K562 (cell line): ENCODE data around the gene NODAL. TPM values are rescaled to one million over a fixed set of nuclear protein-coding genes. Genes with fewer than 3 reads are reported as not detected.

Source experiments
- ARID1B ChIP-seq: fragments of 450-650 bp; IDR thresholded peaks from 2 replicates; pipeline ENCODE4 v1.6.1; 2016; ENCODE audit warnings: antibody characterized with exemption, mild to moderate bottlenecking, inconsistent platforms
- CBX1 ChIP-seq: sonication (generic); IDR thresholded peaks from 2 replicates; pipeline ENCODE4 v1.6.1; 2016; ENCODE audit warnings: antibody characterized with exemption, low read depth, mild to moderate bottlenecking
- CHCHD3 ChIP-seq: fragments of 250-450 bp; sonication (Bioruptor Pico); IDR thresholded peaks from 2 replicates; pipeline ENCODE4 v2.1.2; 2022; ENCODE audit warnings: mild to moderate bottlenecking
- FIP1L1 ChIP-seq: fragments of 200-400 bp; formaldehyde crosslinking; IDR thresholded peaks from 2 replicates; pipeline ENCODE4 v1.6.1; 2018; ENCODE audit warnings: mild to moderate bottlenecking, low read depth, low read length; ENCODE audit not compliant: poor library complexity, severe bottlenecking
- KAT8 ChIP-seq: fragments of 450-650 bp; IDR thresholded peaks from 2 replicates; pipeline ENCODE4 v1.6.1; 2016; ENCODE audit warnings: low read depth, mild to moderate bottlenecking
- RAD21 ChIP-seq, 2 experiments: fragments of 250-450 bp in 1 of 2; fragments of 450-650 bp in 1 of 2; sonication (Bioruptor Pico) in 1 of 2; formaldehyde crosslinking in 1 of 2; IDR thresholded peaks in 1 of 2; conservative IDR thresholded peaks in 1 of 2; 2 replicates each; pipeline versions ENCODE4 v1.4.0 to v1.8.0; 2020 to 2022; ENCODE audit warnings: mild to moderate bottlenecking in 2 of 2, moderate library complexity in 1 of 2
- RBBP5 ChIP-seq: fragments of 200-600 bp; sonication (generic); IDR thresholded peaks from 2 replicates; pipeline ENCODE4 v1.6.1; 2012; ENCODE audit warnings: borderline replicate concordance, mild to moderate bottlenecking, low read length, control low read depth, inconsistent platforms; ENCODE audit not compliant: insufficient read depth, poor library complexity, severe bottlenecking
- RBM14 ChIP-seq: fragments of 200-400 bp; formaldehyde crosslinking; IDR thresholded peaks from 2 replicates; pipeline ENCODE4 v1.6.1; 2018; ENCODE audit warnings: low read depth, mild to moderate bottlenecking, low read length, moderate library complexity, borderline replicate concordance; ENCODE audit not compliant: insufficient read depth
- SMAD3 ChIP-seq: fragments of 450-650 bp; formaldehyde crosslinking; conservative IDR thresholded peaks from 2 replicates; pipeline ENCODE4 v1.4.0; 2020; ENCODE audit warnings: mild to moderate bottlenecking
- SP1 ChIP-seq: sonication (generic); formaldehyde crosslinking; IDR thresholded peaks from 2 replicates; pipeline ENCODE4 v1.8.1; 2022; ENCODE audit warnings: mild to moderate bottlenecking, missing genetic modification reagents
- SRSF3 ChIP-seq: fragments of 200-400 bp; formaldehyde crosslinking; IDR thresholded peaks from 2 replicates; pipeline ENCODE4 v1.6.1; 2016; ENCODE audit warnings: mild to moderate bottlenecking, low read length, moderate library complexity; ENCODE audit not compliant: insufficient read depth
- STAG1 ChIP-seq: sonication (generic); formaldehyde crosslinking; IDR thresholded peaks from 2 replicates; pipeline ENCODE4 v1.5.0; 2020; ENCODE audit warnings: missing genetic modification reagents, borderline replicate concordance
- TEAD4 ChIP-seq, 2 experiments: sonication (generic) in 1 of 2; formaldehyde crosslinking in 1 of 2; IDR thresholded peaks; 2 replicates each; pipeline versions ENCODE4 v1.6.1 to v1.8.0; 2012 to 2022; ENCODE audit warnings: borderline replicate concordance in 1 of 2, inconsistent platforms in 1 of 2, low read length in 1 of 2, mild to moderate bottlenecking in 1 of 2, missing genetic modification reagents in 1 of 2
- TOE1 ChIP-seq, 2 experiments: fragments of 450-650 bp in 1 of 2; sonication (generic) in 1 of 2; formaldehyde crosslinking in 1 of 2; IDR thresholded peaks; 2 replicates each; pipeline versions ENCODE4 v1.7.1 to v1.8.0; 2016 to 2022; ENCODE audit warnings: borderline replicate concordance in 2 of 2, mild to moderate bottlenecking in 2 of 2, antibody characterized with exemption in 1 of 2, inconsistent platforms in 1 of 2, low read depth in 1 of 2, missing genetic modification reagents in 1 of 2, moderate library complexity in 1 of 2
- TSC22D4 ChIP-seq: fragments of 450-650 bp; IDR thresholded peaks from 2 replicates; pipeline ENCODE4 v1.6.1; 2016; ENCODE audit warnings: missing genetic modification characterization, missing biosample characterization, control low read depth
- YBX1 ChIP-seq: fragments of 450-650 bp; IDR thresholded peaks from 2 replicates; pipeline ENCODE4 v1.7.1; 2016; ENCODE audit warnings: mild to moderate bottlenecking
- ZC3H11A ChIP-seq: IDR thresholded peaks from 2 replicates; pipeline ENCODE4 v1.6.1; 2012; ENCODE audit warnings: low read depth, low read length, improper control_type of control experiment
- ZNF224 ChIP-seq: sonication (generic); formaldehyde crosslinking; IDR thresholded peaks from 2 replicates; pipeline ENCODE4 v1.8.0; 2022; ENCODE audit warnings: mild to moderate bottlenecking, missing genetic modification reagents
- ZNF324 ChIP-seq: fragments of 250-450 bp; sonication (Bioruptor Pico); IDR thresholded peaks from 2 replicates; pipeline ENCODE4 v1.4.0; 2020; ENCODE audit warnings: mild to moderate bottlenecking
- ZNF551 ChIP-seq: fragments of 250-450 bp; sonication (Bioruptor Pico); IDR thresholded peaks from 2 replicates; pipeline ENCODE4 v1.5.0; 2021; ENCODE audit warnings: mild to moderate bottlenecking, moderate library complexity
- ZNF644 ChIP-seq: fragments of 200-800 bp; sonication (Bioruptor generic); IDR thresholded peaks from 2 replicates; pipeline ENCODE4 v1.6.1; 2016; ENCODE audit warnings: low read depth, missing genetic modification characterization, missing compliant biosample characterization
- ZNF695 ChIP-seq: fragments of 450-650 bp; formaldehyde crosslinking; IDR thresholded peaks from 2 replicates; pipeline ENCODE4 v1.4.0; 2020; ENCODE audit warnings: mild to moderate bottlenecking, moderate library complexity
- ZNF696 ChIP-seq: fragments of 250-450 bp; sonication (Bioruptor Pico); conservative IDR thresholded peaks from 2 replicates; pipeline ENCODE4 v1.4.0; 2020; ENCODE audit warnings: mild to moderate bottlenecking, moderate library complexity
- polyA plus RNA-seq, 8 experiments: library from polyadenylated mRNA; depleted of rRNA in 4 of 8; stranded (reverse) in 5 of 8; unstranded in 3 of 8; fragments of >200 nt; fragmentation: Nextera tagmentation in 2 of 8; fragmentation: Illumina TruSeq in 1 of 8; extraction: Ambion mirVana in 2 of 8; extraction: Trizol in 1 of 8; gene quantifications; 2 replicates each; pipeline versions ENCODE4 v1.2.1 to v1.2.3, GENCODE V29; 2011 to 2014; ENCODE audit warnings: inconsistent platforms in 1 of 8, missing spikeins in 1 of 8
- total RNA-seq, 7 experiments: library from RNA; depleted of rRNA in 6 of 7; stranded (reverse); fragments of >200 nt in 6 of 7; fragmentation: Illumina TruSeq in 2 of 7; extraction: Trizol in 2 of 7; gene quantifications; 2 replicates each; pipeline versions ENCODE4 v1.2.1 to v1.2.3, GENCODE V29; 2011 to 2021; ENCODE audit warnings: low replicate concordance in 1 of 7
- TF ChIP-seq, protein P1 (sequence below): IDR thresholded peaks from 3 replicates; pipeline ENCODE4 v1.6.1; 2011; ENCODE audit warnings: borderline replicate concordance, mild to moderate bottlenecking; ENCODE audit not compliant: insufficient read length, insufficient read depth
- TF ChIP-seq, protein P2 (sequence below), 2 experiments: IDR thresholded peaks; 2 replicates each; pipeline ENCODE4 v1.6.1; 2011; ENCODE audit warnings: borderline replicate concordance in 1 of 2, control low read depth in 1 of 2, low read depth in 1 of 2, low read length in 1 of 2, mild to moderate bottlenecking in 1 of 2, mixed read lengths in 1 of 2, moderate library complexity in 1 of 2; ENCODE audit not compliant: insufficient read depth in 1 of 2, insufficient read length in 1 of 2, poor library complexity in 1 of 2, severe bottlenecking in 1 of 2; ENCODE audit errors: extremely low read depth in 1 of 2

NODAL gene
- total and polyA plus RNA-seq, 9 of the 15 experiments (the other 6 are each of a cell fraction or from before 2014, with no cell fraction given): not detected

DNA sequence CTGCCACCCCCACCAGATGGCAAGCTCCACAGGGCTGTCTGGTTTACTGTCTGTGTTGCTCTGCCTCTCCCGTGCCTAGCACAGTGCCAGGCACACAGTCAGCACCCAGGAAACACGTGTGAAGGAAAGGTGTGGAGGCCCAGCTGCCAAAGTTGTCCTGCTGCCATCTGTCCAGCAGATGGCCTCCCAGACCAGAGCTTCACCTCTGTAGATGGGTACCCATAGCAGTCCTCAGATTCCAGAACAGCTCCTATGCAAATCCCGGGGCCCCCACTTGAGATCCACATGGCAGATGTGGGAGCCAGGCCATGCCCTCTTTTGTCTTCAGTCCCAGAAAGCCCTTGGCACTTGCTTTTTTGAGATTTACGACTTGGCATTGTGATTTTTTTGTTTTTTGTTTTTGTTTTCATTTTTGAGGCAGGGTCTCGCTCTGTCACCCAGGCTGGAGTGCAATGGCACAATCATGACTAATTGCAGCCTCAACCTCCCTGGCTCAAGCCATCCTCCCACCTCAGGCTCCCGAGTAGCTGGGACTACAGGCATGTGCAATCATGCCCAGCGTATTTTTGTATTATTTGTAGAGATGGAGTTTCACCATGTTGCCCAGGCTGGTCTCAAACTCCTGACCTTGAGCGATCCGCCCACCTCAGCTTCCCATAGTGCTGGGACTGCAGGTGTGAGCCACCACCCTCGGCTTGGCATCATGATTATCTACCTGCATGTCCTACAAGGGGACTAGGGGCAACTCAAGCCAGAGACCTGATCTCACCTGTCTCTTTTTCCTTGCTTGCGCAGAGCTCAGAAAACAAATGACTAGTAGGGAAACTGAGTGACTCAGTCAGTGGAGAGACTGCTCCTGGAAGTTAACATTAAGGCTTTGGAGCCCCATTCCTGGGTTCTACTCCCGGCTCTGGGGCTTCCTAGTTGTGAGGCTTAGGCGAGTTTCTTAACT is 20.2 kb upstream of the NODAL start (continued):
- TF ChIP-seq ZC3H11A (no peak), ZNF324 (no peak), RBM14 (no peak), STAG1 (CRISPR knock-in tag) (peak; percentile 86), TEAD4 (IDR thresholded peaks at IDR 0.05; ENCODE audit: low read length) (no peak), TEAD4 (CRISPR knock-in tag; IDR thresholded peaks at IDR 0.05; ENCODE audit: borderline replicate concordance) (no peak), ZNF644 (tag) (no peak), SP1 (CRISPR knock-in tag) (no peak), SRSF3 (no peak), ZNF696 (CRISPR knock-in tag) (no peak), RBBP5 (no peak), YBX1 (no peak), ZNF695 (CRISPR knock-in tag) (no peak), RAD21 (CRISPR knock-in tag; conservative IDR thresholded peaks at IDR 0.05 in 1 of 2, IDR thresholded peaks at IDR 0.05 in 1 of 2) (peak; percentile 84 to 95), TOE1 (IDR thresholded peaks at IDR 0.05; ENCODE audit: borderline replicate concordance) (no peak), TOE1 (CRISPR knock-in tag; IDR thresholded peaks at IDR 0.05; ENCODE audit: borderline replicate concordance, low read depth) (no peak), FIP1L1 (no peak), ZNF224 (no peak), SMAD3 (CRISPR knock-in tag) (no peak), CHCHD3 (no peak), TSC22D4 (tag) (no peak), CBX1 (no peak), KAT8 (no peak), ARID1B (no peak), ZNF551 (no peak)
- TF ChIP-seq, protein P1, sequence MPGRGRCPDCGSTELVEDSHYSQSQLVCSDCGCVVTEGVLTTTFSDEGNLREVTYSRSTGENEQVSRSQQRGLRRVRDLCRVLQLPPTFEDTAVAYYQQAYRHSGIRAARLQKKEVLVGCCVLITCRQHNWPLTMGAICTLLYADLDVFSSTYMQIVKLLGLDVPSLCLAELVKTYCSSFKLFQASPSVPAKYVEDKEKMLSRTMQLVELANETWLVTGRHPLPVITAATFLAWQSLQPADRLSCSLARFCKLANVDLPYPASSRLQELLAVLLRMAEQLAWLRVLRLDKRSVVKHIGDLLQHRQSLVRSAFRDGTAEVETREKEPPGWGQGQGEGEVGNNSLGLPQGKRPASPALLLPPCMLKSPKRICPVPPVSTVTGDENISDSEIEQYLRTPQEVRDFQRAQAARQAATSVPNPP: no peak
- TF ChIP-seq, protein P2, sequence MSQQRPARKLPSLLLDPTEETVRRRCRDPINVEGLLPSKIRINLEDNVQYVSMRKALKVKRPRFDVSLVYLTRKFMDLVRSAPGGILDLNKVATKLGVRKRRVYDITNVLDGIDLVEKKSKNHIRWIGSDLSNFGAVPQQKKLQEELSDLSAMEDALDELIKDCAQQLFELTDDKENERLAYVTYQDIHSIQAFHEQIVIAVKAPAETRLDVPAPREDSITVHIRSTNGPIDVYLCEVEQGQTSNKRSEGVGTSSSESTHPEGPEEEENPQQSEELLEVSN (IDR thresholded peaks at IDR 0.05; ENCODE audit: borderline replicate concordance in 1 of 2, extremely low read depth in 1 of 2, insufficient read depth in 1 of 2, insufficient read length in 1 of 2, low read depth in 1 of 2, low read length in 1 of 2, poor library complexity in 1 of 2, severe bottlenecking in 1 of 2): peak in 1 of 2 experiments; percentile 31
